GM13976 (cell line): ENCODE data around the gene HTRA2.

Source experiments
- DNase-seq: peaks from one replicate; pipeline ENCODE4 v3.0.0; 2012; ENCODE audit warnings: low spot score
- in situ Hi-C: fragments of 300-500 bp; cut with MboI; formaldehyde crosslinking; loops from one replicate; pipeline ENCODE4 v1.12.0; 2022; ENCODE audit warnings: low sequenced_read_pairs, mixed read lengths, inconsistent platforms; ENCODE audit not compliant: unreplicated experiment
- TF ChIP-seq, protein P1 (sequence below): IDR thresholded peaks from 2 replicates; pipeline ENCODE4 v1.5.1; 2012; ENCODE audit warnings: borderline replicate concordance, mild to moderate bottlenecking; ENCODE audit not compliant: insufficient read depth; ENCODE audit errors: extremely low read depth, missing control alignments, control extremely low read depth

The HTRA2 gene

DNA sequence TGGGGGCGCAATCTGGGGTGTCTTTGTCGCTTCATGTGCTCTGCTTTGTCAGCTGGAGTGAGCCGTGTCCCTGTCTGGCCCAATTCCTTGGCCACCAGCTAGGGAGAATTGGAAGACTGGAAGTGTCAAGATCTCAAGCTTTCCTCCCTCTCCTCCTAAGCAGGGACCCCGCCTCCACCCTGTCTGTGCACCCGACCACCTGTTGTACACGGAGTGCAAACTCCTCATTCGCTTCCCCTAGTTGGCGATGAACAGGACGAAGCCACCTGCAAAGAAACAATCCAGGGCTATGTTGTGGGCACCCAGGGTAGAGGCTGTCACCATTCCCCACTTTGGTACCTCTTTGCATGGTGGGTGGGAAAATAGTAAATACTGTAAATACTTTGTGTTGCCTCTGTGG lies 2.0 kb upstream of the HTRA2 start:
- TF ChIP-seq, protein P1, sequence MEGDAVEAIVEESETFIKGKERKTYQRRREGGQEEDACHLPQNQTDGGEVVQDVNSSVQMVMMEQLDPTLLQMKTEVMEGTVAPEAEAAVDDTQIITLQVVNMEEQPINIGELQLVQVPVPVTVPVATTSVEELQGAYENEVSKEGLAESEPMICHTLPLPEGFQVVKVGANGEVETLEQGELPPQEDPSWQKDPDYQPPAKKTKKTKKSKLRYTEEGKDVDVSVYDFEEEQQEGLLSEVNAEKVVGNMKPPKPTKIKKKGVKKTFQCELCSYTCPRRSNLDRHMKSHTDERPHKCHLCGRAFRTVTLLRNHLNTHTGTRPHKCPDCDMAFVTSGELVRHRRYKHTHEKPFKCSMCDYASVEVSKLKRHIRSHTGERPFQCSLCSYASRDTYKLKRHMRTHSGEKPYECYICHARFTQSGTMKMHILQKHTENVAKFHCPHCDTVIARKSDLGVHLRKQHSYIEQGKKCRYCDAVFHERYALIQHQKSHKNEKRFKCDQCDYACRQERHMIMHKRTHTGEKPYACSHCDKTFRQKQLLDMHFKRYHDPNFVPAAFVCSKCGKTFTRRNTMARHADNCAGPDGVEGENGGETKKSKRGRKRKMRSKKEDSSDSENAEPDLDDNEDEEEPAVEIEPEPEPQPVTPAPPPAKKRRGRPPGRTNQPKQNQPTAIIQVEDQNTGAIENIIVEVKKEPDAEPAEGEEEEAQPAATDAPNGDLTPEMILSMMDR, result no peak
- in situ Hi-C loops, result no loop called here
- no peak for DNase-seq

DNA sequence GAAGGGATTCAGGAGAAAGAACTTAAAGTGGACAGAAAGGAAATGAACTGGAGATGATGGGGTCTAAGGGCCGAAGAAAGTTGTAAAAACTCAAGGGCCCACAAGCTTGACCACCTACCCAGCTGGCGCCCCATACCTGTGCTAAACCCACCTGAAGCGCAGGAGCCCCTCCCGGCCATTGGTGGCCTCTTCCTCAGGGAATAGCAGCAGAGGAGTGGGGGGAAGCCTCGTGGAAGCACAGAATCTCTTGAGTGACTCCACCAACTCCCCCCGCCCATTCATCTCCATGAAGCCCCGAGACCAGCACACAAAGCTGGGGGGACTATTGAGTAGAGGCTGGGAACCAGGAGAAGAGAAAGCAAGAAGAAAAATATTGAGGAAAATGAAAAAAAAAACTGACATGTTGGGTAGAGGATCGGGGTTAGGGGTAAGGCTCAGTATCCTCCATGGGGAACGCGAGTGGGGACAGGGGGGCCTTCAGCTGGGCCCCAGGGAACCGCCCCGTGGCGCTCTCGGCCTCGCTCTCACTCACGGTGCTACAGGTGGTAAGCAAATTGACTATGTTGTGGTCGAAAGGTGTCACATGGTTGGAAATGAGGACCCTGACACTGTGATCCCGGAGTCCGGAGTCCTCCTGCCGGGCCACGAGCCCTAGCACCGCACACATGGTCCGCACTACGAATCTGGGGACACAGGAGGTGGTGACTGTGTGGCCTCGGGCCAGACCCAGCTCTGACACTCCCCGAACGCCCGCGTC lies 955 bp upstream of the HTRA2 start:
- DNase-seq, result no peak
- in situ Hi-C loops, result no loop called here
- TF ChIP-seq, protein P1, result peak; percentile 4

DNA sequence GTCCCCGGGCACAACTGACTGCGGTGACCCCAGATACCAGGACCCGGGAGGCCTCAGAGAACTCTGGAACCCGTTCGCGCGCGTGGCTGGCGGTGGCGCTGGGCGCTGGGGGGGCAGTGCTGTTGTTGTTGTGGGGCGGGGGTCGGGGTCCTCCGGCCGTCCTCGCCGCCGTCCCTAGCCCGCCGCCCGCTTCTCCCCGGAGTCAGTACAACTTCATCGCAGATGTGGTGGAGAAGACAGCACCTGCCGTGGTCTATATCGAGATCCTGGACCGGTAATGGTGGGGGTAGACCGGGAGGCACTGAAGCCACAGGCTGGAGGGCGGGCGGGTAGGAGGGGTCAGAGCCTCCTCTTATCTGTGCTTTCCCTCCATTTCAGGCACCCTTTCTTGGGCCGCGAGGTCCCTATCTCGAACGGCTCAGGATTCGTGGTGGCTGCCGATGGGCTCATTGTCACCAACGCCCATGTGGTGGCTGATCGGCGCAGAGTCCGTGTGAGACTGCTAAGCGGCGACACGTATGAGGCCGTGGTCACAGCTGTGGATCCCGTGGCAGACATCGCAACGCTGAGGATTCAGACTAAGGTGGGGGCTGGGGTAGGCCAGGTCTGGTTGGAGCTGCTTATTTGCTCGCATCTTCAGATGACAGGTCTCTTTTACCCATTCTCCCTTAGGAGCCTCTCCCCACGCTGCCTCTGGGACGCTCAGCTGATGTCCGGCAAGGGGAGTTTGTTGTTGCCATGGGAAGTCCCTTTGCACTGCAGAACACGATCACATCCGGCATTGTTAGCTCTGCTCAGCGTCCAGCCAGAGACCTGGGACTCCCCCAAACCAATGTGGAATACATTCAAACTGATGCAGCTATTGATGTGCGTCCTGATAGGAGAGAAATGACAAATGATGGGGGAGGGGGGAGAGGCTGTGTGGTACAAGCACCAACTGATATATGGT lies 780 bp downstream of the HTRA2 start:
- peak; percentile 85 for DNase-seq
- TF ChIP-seq, protein P1, result no peak
- in situ Hi-C loops, result loop anchor here (10.0 kb wide), 1 partner anchor 54 kb away; no protein-coding TSS in a partner anchor

DNA sequence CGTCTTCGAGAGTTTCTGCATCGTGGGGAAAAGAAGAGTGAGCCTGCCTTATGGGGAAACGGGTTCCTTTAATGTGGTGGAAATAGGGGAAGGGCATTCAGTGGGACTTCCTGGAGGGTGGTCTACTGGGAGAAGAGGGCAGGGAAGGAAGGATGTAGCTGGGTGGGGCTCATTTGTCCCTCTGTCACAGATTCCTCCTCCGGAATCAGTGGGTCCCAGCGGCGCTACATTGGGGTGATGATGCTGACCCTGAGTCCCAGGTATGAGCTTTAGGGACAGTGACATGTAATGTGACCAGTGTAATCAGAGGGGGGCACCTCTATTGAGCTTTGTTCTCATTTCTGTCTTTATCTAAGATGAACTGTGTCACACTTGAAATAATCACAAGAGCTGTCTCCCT lies 1.9 kb downstream of the HTRA2 start:
- TF ChIP-seq, protein P1, result no peak
- DNase-seq, result no peak
- in situ Hi-C loops, result loop anchor here (10.0 kb wide), 1 partner anchor 53 kb away; no protein-coding TSS in a partner anchor

DNA sequence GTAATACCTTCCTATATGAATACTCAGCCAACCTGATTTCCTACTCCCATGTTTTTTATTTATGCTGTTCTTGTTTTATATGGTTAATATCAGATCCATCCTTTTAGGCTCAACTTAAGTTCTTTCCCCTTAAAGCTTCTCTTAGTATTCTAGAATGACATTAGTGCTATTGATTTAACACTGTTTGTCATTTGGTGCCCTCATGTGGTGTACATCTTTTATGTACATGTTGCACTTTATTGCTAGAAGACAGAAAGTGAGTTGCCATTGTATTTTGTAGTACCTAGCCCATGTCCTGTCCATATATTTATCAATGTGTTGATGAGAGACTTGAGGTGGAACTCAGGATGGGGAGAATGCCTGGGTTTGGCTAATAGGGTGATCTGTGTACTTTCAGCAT lies 2.5 kb downstream of the HTRA2 start:
- no peak for DNase-seq
- TF ChIP-seq, protein P1, result no peak
- in situ Hi-C loops, result loop anchor here (10.0 kb wide), 1 partner anchor 53 kb away; no protein-coding TSS in a partner anchor

DNA sequence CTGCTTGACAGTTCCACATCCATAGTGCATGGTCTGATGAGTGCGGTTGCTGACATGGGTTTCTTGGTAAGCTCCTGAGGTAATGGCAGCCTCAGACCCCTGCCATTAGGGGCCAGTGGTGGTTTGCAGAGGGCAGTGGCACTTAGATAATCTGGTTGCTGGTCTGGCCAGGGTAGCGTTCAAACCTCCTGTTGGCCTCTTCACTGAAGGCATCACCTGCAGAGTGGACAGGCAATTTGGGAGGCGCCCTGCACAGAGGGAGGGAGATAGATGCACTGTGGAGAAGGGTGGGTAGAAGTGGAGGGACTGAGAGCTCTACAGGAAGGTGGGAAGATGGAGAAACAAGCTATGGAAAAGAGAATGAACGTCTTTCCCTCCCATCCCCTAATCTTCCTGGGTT lies 3.7 kb downstream of the HTRA2 start:
- no peak for DNase-seq
- TF ChIP-seq, protein P1, result no peak
- in situ Hi-C loops, result loop anchor here (10.0 kb wide), 1 partner anchor 51 kb away; no protein-coding TSS in a partner anchor
